Astrocyte (in vitro differentiated cells and primary cell): ENCODE results near the gene TAPBP.
"Not testable (repeated sequence)": the region's sequence is repeated elsewhere in the genome, so short reads cannot be mapped to it uniquely, and the experiment has no call there.

Source experiments
- CTCF ChIP-seq: IDR thresholded peaks from 2 replicates; pipeline ENCODE4 v1.5.1; 2011; ENCODE audit warnings: low read depth, mild to moderate bottlenecking, inconsistent platforms, low read length, moderate library complexity; ENCODE audit not compliant: insufficient read depth
- EZH2 ChIP-seq: IDR thresholded peaks from 2 replicates; pipeline ENCODE4 v1.6.1; 2012; ENCODE audit warnings: mild to moderate bottlenecking, low read length, inconsistent platforms; ENCODE audit not compliant: insufficient read depth

DNA sequence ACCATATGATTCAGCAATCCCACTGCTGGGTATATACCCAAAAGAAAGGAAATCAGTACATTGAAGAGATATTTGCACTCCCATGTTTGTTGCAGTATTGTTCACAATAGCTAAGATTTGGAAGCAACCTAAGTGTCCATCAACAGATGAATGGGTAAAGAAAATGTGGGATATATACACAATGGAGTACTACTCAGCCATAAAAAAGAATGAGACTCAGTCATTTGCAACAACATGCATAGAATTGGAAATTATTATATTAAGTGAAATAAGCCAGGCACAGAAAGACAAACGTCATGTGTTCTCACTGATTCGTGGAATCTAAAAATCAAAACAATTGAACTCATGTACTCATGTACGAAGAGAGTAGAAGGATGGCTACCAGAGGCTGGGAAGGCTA is 51.4 kb downstream of the TAPBP start:
- TF ChIP-seq CTCF, EZH2: not testable (repeated sequence)
